ENCODE measurements around the gene SEMA5A.

The SEMA5A gene

DNA sequence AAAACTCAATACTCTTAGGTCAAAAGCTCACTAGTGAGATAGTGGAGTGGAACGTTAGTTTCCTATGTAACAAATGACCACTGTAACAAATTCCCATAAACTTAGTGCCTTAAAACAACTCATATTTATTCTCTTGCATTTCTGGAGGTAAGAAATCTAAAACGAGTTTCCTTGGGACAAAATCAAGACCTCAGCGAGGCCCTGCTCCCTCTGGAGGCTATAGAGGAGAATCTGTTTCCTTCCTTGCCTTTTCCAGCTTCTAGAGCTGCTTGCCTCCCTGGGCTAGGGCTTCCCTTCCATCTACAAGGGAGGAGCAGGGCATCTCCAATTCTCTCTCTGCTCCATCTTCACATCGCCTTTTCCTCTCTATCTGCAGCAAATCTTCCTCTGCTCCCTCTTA, 32.0 kb downstream of the SEMA5A start:
- DNase-seq, result no peak

DNA sequence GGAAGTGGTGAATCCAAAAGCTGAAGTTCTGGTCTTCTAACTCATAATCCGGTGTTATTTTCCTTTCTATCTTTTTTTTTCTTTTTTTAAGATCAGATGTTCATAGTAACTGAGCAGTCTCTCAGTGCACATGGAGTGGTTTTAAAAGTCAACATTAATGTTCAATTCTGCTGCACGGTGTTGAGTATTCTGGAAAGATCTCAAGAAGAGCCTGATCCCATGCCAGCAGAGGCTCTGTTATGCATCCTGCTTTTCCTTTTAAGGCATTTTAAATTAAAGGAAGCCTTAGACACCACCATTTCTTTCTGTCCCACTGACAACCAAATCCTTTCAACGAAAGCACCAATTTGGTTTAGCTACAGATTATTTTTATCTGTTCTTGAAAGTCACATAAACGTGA, 33.4 kb downstream of the SEMA5A start:
- DNase-seq, result no peak

DNA sequence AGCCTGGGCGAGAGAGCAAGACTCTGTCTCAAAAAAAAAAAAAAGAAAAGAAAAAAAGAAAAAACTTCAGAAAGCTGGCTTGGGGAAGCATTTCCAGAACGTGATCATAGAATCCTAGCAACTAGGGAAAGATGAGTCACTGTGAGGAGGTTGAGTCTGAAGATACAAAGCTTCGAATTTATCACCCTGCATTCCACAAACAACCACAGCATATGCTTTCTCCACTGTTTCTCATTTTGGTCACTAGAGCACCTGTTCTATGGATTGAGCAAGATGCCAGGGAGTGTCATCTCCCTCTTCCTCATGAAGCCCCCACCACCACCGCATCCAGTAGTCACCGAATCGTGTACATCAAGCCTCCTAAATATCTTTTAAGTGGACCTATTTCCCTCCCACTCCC, 37.9 kb downstream of the SEMA5A start:
- no peak for DNase-seq

DNA sequence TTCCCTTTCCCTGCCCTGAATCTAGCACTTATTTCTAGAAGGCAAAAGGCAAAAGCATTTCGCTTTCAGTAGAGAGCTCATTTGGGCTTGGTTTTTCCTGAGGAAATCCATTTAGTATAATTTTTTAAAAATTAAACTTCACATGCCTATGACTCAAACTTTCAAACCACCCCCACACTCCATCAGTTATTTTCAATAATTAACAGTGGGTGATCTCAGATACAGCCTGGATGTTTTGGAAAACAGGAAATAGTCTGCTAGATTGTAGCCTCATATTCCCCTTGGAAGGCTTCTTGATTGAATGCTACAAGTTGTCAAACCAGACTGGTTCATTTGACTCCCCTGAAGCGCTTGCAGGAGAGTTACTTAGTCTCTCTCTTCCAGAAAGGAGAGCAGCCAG, 40.6 kb downstream of the SEMA5A start:
- DNase-seq, result no peak

DNA sequence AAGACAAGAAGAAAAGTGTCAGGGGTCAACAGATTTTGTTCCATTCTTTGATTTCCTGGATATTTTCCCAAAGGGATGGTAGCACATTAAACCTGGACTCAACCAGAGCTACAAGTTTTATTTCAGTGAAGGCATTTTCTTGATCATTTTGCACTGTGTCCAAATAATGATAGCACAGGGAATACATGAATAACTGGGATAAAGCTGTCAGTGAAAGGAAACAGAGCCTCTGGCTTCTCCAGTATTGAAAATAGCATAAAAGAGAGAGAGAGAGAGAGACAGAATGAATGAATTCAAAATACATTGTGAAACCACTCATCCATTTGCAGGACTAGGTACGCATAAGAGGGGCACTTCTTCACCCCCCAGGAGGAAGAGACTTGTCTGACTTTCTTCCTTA, 43.0 kb downstream of the SEMA5A start:
- no peak for DNase-seq

DNA sequence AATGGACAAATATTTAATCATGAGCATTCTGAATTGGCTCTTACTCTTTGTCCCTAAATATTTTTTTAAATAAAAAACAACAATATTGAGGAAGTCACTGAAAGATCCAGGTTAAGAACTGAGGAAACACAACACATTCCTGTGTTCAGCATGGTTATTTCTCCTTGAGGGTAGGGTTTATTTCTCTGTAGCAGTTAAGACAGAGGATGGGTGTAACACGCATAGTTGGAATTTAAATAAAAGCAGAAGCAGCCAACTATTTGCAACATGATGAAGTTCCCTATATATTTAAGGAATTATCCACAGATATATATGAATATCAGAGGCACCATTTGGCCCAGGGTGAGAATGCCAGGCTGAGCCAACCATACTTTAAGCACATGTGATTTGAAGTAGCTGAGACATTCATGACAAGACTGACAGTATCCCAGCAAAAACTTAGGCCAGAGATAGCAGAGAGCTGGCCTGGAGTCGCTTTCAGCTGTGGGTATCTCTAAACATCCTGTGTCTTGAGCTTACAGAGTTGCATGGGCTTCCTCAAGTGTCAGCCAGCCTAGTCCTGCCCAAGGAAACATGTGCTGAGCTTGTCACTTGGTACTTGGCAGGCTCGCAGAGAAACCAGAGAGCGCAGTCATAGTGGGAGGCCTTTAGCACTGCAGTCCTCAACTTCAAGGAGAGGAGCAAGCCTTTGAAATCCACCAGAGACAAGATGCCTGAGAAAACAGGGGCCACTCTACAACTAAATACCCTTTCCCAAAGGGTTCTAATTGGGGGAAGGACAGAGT, 43.6 kb downstream of the SEMA5A start:
- DNase-seq, result no peak

DNA sequence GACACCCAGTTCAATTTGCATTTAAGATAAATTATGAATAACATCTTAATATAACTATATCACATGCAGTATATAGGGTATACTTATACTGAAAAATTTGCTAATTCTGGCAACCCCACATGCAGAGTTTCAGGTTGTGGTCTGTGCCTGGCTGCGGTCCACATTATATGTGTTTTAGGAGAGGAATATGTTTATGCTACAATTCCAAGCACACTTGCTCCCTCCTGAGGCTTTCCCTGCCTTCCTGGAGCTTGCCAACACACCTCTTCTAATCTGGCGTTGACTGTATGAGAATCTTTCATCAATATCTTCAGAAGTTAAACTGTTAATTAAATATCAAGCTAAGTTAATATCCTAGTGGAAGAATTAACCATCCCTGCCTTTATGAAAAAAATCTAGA, 45.2 kb downstream of the SEMA5A start:
- DNase-seq, result no peak

DNA sequence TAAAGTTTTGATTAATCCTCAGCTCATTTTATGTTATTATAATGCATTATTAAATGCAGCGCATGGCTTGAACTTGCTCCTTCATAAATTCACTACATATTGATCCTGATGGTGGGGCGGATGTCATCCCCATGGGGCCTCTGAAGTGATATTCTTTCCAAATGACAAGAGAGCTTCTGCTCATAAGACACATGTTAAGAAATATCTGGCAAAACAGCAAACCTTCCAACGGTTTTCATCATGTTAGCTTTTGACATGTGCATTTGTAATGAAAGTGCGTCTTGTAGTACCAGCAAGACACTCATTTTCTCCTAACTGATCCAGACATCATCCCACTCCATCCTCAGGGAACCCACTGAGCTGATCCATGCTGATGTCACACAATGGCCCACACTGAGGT, 45.7 kb downstream of the SEMA5A start:
- no peak for DNase-seq

DNA sequence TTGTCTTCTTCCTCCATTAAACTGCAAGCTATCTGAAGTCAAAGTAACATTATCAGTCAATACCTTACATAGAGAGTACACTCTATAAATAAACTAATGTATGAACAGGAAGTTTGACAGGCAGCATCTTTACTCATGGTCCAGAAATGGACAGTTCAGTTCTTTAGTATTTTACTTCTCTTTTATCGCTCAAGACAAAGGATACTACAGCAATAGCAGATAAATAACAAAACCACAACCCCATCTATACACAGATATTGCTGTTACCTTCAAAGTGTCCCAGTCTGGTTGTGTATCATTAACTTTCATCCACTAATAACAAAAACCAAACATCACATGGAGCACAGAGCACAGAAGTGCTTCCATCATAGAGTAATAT, 46.4 kb downstream of the SEMA5A start:
- DNase-seq, result no peak

DNA sequence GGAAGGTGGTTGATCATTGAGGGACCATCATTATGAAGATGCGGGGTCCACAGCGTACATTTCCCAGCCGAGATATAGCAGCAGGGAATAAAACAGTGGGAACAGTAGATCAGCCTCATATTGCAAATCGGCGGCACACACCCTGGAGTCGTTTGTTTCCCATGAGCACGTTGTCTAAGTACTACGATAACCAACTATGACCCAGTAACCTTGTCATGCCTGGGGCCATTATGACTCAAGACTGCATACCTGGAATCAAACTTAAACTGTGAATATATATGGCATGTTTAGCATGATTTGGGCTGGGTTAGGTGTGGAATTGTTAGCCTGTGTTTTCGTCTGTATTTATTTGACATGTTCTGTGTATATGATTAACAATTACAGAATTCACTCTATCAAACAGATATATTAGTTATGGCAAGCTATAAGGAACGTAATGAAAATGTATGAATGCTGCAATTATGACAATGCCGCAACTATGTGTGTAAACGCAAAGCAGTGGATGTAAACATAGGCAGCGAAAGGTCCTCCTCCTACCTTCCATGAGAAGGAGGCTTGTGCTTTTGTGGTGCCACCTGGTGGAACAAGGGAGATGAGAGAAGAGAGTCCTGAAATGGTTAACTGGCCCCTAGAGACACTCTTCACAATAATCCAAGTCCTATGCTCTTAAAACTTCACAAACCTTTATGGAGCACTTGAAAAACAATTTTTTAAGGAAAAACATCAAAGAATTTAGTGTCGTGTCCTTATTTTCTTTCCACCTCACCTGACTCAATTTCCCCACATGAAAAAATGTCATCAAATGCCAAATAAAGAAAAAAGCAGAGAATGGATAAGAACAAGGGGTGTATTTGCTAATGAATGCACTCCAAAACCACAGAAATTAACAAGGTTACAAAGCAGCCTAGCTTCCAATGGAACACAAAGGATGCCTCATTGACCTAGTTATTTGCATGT, 47.1 kb downstream of the SEMA5A start:
- DNase-seq, result no peak

DNA sequence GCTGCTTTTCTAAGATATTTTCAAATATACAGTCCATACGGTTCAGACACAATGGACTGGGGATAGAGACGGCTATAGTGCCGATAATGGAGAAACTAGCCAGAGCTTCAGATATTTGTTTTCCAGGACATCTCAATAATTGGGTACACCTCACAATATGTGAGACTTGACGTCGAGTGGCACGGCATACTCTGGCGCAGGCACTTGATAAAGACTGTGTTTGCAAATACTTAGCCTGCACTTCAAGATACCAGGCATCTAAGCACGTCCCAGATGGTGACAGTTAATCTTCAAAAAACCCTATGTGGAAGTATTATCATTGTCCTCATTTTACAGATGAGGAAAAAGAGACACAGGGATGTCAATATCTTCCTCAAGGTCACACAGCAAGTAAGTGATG, 48.5 kb downstream of the SEMA5A start:
- DNase-seq, result no peak

DNA sequence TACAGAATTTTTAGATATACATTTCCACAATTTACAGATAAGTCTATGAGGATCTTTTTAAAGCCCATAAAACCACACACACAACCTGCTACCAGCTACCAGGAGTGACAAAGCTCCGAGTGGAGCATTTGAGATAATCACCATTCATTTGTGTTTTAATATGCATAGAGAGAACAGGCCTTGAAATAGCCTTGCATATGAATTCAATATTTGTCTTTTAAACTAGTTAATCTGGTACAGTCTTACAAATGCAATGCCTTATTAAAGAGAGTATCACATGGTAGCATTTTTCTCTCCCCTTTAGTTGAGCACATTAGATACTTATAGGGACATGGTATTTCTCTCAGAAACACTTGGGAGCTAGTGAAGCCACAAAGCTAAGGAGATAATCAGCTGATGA, 49.1 kb downstream of the SEMA5A start:
- DNase-seq, result no peak

DNA sequence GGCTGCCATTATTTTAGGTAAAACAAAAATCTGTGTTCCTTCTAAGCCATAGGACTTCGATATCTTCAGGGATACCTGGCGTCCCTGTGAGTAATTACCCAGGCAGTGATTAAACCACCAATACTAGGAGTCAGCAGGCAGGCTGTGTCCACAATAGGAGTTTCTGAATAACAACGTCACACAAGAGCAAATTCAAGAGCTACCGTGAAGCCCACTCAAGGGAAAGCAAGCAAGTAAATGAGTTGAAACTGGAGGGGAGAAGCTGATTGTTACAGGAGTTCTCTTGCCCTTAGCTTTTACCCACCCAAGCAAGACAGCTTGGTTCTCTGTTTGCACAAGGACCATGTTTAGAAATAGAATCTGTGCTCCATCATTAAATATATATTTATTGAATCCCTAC, 50.8 kb downstream of the SEMA5A start:
- DNase-seq, result no peak

DNA sequence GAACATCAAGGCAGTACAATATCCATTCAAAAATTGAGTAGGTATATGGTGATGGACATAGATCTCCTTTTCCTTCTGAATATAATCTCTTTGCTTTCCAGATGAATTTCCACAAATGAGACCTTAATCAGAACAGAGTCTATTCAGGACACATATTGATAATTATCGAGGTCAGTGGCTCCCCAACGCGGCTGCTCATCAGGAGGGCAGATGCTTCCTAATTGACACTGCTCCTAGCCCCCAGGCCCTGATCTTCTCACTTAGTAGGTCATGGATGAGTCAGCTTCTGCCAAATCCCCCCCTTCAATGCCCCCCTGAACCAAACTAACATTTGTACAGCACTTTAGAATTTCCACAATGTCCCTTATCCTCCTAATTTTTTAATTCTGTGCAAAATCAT, 51.6 kb downstream of the SEMA5A start:
- DNase-seq, result no peak

DNA sequence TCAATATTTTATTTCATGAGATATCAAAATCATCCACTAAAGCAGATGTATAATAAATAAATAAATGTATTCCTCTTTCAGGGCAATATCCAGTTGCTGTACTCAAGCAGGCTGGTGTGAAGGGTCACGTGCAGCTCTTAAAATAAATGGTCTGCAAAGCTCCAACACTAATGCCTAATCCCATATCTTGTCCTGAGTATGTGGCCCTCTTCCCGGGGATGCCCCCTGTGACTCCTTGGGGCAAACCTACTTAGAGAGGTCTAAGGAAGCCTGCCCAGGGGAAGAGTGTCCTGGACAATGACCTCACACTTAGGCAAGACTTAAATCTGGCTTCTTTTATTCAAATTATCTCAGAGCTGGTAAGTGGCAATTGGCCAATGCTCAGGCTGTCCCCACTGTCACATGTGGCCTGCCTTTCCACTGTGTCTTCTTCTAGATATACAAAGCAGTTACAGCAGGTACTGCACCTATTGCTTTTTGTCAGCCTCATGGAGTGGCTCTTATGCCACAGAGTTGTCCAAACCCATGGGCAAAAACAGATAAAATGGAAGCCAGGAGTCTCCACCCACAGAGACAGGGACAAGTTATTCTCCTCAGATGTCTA, 55.3 kb downstream of the SEMA5A start:
- no peak for DNase-seq

DNA sequence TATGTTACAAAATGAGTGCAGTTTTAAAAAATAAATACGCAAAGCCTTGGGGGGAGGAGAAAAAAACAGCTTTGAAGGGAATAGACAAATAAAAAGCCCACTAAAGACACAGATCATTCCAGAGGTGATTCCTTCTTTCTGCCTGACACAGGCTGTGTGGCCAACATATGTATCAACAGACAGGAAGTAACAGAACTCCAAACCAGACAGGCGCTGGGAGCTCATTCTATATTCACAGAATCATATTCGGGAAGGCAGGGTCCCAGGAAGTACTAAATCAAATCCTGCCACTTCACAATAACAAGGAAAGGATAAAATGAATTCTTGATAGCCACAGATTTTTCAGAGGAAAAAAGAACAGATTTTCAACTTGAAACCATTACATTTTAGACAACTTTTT, 62.1 kb downstream of the SEMA5A start:
- DNase-seq, result no peak

DNA sequence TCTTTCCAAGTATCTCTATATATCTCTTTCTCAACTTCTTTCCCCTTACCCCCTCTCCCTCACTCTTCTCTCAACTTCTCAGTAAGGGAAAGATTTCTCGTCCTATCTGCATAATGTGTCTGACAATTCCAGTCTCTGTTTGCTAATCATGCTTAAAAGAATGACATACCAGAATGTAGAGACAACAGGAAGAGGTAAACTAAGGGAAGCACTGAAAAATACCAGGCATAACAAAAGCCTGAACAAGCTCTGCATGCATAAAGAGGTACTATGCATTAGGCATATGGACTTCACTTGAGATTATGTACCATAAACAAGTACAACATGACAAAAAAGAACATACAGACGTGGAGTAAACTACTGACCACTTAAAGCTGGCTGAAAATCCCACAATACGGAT, 62.6 kb downstream of the SEMA5A start:
- no peak for DNase-seq

DNA sequence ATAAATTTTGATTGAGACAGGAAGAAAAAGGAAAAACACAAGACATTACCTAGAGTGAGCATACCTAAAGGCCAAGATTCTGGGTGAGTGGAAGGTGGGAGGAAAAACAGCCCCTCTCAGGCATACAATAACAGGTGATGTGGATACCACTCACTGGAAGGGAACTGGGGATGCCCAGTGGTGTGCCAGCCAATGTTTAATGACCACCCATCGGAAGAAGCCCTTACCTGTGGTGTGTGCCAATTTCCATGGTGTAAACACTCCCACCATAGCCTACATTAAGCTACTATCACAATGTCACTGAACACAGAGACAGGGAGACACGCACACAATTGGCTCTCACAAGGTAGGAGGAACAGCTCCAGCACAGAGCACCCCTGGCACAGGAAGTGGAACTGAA, 63.5 kb downstream of the SEMA5A start:
- no peak for DNase-seq

DNA sequence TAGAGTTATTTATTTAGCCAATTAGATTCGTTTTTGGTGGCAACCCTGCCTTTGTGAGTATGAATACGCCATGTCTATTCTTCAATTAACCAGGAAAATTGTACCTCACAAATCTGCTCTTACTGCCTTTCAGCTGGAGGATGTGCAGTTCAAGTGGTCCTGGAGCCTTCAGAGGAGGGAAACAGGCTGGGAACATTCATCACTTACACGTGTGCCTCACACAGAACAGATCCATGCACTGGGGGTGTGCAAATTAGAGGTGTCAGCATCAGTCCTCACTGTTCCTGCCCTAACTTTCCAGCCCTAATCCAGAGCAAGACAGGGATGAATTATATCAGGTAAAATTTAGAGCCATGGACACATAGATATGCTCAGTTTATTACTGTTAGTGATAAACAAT, 65.4 kb downstream of the SEMA5A start:
- DNase-seq, result no peak

DNA sequence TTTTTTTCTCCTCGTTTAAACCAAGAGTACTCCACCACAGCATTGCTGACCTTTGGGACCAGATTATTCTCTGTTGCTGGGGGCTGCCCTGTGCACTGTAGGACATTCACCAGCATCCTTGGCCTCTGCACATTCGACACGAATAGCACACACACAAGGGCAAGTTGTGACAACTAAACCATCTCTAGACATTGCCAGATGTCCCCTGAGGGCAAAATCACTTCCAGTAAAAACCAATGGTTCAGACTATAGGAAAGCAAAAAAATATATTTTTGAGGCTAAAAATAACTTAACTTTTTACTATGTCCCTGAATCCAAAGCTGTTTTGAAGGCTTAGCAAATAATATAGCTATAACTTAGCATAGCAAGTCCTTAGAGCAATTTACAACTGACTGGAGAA, 65.9 kb downstream of the SEMA5A start:
- DNase-seq, result no peak

DNA sequence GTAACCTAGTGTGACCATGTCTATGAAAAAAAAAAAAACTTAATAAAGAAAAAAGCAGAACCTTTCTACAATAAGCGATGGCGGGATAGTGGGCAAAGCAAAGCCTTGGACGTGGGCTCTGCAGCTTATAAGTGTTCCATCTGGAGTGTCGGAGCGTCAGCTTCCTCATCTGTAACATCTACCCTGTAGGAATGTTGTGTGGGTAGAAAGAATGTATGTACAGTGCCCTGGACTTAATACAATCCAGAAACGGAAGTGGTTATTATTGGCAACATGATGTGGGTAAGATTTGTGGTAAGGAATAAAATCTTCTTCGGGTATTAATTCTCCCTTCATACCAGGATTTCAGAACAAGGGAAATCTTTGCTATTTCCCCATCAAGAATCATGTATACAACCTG, 66.5 kb downstream of the SEMA5A start:
- DNase-seq, result no peak

DNA sequence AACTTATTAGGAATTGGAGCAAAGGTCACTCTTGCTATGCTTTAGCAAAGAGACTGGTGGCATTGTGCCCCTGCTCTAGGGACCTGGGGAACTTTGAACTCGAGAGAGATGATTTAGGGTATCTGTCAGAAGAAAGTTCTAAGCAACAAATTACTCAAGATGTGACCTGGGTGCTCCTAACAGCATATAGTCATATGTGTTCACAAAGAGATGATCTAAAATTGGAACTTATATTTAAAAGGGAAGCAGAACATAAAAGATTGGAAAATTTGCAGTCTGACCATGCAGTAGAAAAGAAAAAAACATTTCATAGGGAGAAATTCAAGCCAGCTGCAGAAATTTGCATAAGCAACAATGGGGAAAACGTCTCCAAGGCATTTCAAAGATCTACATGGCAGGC, 68.3 kb downstream of the SEMA5A start:
- DNase-seq, result no peak

DNA sequence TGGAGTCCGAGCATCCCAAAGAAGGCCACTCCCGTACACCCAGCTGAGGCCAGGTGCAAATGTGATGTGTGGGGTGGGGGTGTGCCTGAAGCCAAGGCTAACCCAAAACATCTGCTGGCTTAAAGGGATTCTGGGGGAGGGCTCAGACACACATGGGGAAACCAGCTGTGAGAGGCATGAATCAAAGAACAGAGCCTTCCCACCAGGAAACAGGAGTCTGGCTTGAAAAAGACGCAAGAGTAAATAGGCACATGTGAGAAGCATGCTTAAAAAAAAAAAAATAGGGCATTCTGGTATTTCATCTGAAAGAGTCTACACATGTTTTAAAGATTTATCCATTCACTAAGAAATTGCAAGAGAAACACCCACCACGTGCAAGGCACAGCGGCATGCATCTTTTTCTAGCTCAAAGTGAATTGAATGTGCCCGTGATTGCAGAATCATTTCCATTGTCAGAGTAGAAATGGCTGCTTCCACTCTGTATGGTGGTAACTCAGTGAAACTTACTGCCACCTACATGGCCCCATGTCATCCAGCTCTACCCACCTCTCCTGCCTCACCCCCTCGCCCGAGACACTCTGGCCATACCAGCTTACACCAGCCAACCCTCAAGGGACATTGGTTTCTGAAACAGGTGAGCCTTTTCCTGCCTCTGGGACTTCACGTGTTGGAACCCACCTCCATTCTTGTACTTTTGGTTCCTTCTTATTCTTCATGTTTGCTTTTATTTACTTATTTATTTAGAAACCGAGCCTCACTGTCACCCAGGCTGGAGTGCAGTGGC, 71.5 kb downstream of the SEMA5A start:
- no peak for DNase-seq
